Measurements from ENCODE around the gene RPL18A. TPM values are rescaled to one million over a fixed set of nuclear protein-coding genes. Genes with fewer than 3 reads are reported as not detected.

The RPL18A gene
- total RNA-seq = 2,028 and 2,084 TPM in 2 replicates

DNA sequence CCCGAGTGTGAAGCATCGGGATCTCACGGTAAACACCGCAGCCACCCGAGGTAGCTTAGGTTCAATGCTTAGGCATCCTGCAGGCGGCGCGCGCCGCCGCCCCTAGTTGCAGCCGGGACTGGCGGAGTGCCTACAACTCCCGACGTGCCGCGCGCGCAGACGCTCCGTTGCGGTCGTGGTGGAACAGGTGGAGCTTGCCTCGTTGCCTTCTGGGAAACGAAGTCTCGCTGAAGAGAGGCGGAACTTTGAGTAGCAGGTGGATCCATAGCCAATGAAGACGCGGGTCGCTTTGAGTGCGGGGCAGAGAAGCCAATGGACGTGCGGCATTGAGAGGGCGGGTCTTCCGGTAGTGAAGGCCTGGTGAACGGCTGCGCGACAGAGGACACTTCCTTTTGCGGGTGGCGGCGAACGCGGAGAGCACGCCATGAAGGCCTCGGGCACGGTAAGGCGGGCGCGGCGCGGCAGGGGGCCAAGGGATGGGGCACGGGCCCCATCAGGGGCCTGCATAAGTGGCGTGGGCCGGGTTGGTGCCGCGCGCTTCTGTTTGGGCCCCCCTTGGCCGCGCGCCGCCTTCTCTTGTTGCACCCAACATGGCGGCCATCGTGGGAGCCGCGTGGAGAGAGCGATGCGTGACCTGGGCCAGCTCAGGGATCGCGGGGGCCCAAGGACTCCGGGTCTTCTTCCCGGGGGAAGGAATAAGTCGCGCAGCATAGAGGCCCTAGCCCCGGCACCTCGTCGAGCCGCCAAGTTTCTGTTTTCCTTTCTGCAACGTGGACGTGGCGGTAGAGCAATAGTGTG is at the start of gene RPL18A:
Gene RPL18A (plus strand): TSS at position 378 of the 798 bp plus-strand sequence. CDS start 47 bp downstream, at position 425.
- intact Hi-C loops (cut with micrococcal nuclease) = loop anchor here (1.0 to 10.0 kb wide), 8 partner anchors 9 to 525 kb away; partner anchors contain the start of genes ANO8, GTPBP3, PIK3R2 and SLC27A1

DNA sequence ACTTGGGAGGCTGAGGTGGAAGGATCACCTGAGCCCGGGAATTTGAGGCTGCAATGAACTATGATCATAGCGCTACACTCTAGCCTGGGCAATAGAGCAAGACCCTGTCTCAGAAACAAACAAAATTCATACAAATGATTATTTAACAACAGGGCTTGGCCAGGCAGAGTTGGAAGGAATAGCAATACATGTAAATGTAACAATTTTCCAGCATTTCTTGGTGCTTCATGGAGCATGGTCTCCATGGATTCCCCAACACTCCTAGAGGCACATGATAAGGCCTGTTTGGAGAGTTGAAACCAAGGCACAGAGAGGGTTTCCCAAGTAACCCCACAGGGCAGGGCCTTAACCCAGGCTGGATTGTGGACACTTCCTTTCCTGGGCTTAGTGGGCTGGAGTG is 48.6 kb upstream of the RPL18A start:
- intact Hi-C loops (cut with micrococcal nuclease) = no loop called here

DNA sequence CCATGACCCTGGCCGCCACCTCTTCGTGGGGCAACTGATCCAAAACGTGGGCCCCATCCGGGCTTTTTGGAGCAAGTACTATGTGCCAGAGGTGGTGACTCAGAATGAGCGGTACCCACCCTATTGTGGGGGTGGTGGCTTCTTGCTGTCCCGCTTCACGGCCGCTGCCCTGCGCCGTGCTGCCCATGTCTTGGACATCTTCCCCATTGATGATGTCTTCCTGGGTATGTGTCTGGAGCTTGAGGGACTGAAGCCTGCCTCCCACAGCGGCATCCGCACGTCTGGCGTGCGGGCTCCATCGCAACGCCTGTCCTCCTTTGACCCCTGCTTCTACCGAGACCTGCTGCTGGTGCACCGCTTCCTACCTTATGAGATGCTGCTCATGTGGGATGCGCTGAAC is 48.0 kb upstream of the RPL18A start:
- intact Hi-C loops (cut with micrococcal nuclease) = no loop called here

DNA sequence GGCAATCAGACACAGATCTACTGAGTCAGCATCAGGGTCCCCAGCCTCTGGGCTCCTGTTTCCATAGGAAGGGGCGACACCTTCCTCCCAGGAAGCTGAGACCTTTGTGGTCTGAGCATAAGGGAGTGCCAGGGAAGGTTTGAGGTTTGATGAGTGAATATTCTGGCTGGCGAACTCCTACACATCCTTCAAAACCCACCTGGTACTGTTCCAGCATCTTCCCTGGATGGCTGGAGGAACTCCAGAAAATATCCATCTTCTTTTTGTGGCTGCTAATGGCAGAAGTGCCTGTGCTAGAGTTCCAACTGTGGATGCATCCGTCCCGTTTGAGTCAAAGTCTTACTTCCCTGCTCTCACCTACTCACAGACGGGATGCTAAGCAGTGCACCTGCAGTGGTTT is 47.6 kb upstream of the RPL18A start:
- intact Hi-C loops (cut with micrococcal nuclease) = no loop called here

DNA sequence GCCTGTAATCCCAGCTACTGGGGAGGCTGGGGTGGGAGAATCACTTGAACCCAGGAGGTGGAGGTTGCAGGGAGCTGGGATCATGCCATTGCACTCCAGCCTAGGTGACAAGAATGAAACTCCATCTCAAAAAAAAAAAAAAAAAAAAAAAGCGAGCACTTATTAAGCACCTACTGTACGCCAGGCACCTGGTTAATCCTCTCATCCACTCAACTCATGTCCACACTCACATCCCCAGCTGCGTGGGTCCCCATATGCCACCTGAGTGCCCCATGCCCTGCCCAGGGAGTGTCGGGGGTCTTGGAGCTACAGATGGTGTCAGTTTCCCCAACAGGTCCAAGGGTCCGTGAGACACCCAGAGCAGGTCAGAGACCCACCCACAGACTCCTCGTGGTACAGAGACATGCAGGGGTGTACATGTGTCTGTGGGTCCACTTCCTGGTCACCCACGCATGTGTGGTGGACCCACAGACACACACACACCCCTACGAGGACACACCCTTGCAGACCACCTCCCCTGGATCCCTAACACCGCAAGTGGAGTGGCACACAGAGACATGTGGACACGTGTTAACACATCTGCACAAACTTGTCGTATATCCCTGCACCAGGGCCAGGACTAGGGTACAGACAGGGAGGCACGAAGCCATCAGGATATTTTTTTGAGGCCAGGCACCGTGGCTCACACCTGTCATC is 41.9 kb upstream of the RPL18A start:
- intact Hi-C loops (cut with micrococcal nuclease) = no loop called here

DNA sequence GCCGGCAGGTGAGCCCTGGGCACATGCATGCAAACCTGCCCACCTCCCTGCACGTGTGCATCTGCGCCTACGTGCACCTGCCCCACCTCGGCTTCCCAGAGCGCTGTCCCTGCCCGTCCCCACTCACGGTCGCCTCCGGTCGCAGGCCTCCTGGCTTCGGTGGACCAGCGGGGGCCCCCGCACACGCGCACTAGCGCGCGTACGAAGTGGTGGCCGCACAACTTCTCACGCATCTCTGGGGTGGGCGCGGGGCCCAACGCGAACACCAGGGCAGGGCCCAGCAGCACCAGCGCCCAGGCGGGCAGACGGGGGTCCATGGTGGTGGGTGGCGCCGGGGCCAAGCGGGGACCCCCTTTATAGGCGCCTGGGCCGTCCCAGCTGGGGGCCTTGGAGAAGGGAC is 38.5 kb upstream of the RPL18A start, which contains the start of gene INSL3:
Gene INSL3 (minus strand): TSS at position 330 of the 400 bp plus-strand sequence. CDS start 13 bp downstream, at position 317.
- intact Hi-C loops (cut with micrococcal nuclease) = no loop called here

DNA sequence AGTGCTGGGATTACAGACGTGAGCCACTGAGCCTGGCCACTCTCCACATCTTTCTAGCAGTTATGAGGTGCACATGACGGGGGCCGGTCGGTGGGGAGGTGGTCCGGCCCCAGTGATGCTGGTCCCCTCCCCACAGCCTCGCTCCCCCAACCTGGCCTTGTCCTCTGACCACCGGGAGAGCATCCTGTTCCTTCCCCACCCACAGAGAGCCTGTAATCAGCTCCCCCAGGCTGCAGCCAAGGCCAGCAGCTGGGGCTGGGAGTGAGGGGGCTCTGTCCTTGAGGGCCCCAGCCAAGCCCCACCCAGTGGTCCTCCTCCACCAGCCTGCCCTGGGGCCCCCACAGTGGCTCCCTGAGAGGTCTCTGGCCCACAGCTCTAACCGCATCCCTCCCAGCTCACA is 35.4 kb upstream of the RPL18A start:
- intact Hi-C loops (cut with micrococcal nuclease) = no loop called here

DNA sequence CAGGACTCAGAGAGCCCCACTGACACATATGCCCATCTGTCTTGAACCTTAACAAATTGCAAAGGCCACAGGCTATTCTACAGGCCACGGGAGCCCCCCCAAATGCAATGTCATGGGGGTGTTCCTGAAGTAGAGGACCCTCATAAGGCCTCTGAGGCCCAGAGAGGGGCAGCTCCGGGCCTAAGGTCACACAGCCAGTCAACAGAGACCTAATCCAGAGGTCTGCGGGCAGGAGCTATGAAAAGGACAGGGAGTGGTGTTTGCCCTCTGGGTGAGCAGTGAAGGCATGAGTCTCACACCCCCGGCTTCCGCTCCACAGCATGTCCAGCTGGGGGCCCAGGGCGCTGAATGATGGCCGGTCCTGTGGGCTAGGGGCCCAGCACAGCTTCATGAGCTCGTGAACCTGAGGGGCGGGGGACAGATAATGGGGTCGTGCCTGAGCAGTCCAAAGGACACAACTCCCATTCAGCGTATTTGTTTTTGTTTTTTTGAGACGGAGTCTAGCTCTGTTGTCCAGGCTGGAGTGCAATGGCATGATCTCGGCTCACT is 33.1 kb upstream of the RPL18A start:
- intact Hi-C loops (cut with micrococcal nuclease) = no loop called here

DNA sequence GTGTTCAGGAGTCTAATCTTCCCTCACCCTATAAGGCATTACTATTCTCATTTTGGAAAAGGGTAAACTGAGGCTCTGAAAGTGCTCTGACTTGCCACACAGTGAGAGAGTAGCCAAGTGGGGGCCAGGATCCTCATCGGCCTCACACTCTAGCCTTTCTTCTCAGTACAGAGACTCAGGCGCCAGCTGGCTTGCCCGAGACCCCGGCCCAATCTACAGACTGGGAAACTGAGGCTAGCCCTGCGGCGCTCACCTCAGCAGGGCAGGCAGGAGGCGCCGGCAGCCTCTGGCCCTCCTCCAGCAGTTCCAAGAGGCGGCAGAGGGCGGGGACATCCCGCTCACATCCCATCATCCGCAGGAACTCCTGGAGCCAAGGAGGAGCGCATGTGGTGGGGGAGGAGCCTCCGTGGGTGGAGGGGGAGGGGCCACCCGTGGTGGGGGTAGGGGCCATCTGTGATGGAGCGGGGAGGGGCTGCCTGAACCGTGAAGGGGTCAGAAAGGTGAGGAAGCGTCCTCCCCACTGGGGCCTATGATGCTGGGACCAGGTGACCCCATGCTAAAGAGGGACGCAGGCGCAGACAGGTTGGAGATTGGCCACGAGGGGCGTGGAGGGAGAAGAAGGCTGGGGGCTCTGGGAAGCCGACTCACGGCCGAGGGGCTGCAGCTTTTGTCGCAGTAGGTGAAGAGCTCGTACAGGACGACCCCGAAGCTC is 29.7 kb upstream of the RPL18A start:
- intact Hi-C loops (cut with micrococcal nuclease) = loop anchor here (1.0 kb wide), 2 partner anchors 12 to 44 kb away; no protein-coding TSS in a partner anchor

DNA sequence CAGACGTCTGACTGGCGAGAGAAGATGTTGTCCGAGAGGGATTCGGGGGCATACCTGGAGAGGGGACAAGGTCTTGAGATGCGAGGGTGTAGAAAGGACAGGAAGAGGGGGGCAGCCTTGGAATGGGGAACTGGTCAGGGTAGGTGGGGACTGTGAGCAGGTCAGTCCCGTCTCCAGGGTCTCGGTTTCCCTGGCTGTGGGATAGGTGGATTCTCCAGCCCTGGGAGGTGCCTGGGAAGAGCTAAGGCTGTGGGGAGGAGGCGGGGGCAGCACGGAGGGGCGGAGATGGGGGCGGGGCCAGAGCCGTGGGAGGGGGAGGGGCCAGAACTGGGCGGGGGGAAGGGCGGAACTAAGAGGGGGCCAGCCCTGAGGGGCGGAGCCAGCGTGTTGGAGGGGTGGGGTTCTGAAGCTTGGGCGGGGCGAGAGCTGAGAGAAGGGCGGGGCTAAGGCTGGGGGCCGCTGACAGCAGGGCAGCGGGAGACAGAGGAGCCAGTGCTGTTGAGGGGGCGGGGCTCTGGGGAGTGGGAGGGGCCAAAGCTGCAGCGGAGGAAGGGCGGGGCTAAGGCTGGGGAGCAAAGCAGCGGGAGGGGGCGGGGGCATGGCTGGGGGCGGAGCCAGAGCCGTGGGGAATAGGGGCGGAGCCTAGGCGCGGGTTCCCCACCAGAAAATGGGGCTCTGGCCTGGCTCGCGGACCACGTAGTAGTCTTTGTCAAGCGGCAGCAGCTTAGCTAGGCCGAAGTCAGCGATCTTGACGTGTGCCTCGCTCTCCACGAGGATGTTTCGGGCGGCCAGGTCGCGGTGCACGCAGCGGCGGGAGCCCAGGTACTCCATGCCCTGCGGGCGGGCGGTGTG is 28.9 kb upstream of the RPL18A start:
- intact Hi-C loops (cut with micrococcal nuclease) = loop anchor here (1.0 kb wide), 2 partner anchors 12 to 44 kb away; no protein-coding TSS in a partner anchor

DNA sequence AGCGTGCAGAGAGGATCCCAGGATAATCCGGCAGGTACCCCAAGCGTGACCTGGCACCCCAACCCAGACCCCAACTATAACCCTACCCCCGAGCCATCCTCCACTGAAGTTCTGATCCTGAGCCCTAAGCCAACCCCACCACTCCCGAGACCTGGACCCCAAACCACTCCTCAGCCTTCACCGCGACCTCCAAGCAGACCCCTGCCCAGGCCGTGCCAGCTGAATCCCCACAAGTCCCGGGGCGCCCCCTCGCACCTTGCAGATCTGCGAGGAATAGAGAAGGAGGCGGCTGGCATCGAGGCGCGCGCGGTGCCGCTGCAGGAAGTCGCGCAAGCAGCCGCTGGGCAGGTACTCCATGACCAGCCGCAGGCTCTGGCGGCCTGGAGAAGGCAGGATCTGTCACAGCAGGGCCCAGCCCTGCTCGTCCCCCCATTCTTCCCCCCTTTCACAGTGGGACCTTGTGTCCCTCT is 28.3 kb upstream of the RPL18A start:
- intact Hi-C loops (cut with micrococcal nuclease) = no loop called here

DNA sequence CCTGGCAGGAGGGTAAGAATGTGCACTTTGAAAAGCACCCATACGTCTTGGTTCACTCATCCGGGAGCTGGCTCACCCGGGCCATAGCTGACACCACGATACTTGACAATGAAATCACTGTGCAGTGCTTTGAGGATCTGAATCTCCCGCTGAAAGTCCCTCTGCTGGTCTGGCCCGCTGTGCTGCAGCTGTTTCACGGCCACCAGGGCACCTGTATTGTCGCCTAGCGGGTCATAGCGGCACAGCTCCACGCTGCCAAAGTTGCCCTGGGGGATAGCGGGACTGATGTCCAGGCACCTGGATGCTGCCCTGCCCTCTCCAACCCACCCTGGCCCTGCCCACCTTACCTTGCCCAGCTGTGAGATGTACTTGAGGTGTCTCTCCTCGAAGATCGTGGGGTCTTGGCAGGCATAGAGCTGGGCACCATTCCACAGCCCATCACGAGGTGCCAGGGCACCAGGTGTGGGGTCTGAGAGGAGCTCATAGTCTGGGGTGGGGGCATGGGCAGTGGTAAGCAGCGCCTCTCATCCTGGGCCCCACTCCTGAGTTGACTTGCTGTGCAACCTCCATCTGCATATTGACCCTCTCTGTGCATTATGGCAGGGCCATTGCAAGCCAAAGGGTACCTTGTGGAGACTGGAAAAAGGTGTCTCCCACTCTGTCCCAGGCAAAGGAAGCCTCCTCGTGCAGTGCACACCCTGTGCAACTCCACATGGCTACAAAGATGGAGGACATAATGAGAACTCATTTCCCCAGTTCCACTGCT is 27.1 kb upstream of the RPL18A start:
- intact Hi-C loops (cut with micrococcal nuclease) = no loop called here

DNA sequence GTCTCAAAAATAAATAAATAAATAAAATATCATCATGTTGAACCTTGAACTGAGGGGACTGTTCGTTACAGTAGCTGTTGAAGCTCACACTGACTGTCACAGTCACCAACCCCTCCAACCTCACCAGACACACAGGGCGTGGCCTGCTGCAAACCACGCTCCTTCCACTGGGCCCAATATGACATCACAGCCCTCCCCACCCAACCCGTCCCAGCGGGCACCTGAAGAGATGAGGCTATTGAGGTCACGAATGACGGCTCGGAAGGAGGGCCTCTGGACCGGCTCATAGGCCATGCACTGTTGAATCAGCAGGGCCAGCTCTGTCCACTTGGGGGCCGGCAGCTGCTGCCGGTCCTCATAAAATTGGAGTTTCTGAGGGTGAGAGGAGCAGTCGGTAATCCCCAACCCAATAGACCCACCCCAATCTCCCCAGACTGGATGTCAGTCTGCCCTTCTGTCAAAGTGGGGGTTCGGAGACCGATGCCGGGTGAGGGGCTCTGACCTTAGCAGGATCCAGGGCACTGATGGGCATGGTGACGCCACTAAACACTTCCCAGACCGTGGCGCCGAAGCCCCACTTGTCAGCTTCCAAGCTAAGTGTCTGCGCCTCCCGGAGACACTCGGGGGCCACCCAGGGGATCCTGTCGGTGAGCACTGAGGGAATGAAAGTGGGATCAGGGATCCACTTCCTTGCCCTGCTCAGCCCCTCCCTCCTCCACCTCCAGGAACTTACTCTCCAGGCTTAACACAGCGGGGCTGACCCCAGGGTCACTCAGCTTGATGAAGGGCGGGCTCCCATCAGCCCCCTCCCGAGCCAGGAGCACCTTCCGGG is 25.1 kb upstream of the RPL18A start:
- intact Hi-C loops (cut with micrococcal nuclease) = no loop called here

DNA sequence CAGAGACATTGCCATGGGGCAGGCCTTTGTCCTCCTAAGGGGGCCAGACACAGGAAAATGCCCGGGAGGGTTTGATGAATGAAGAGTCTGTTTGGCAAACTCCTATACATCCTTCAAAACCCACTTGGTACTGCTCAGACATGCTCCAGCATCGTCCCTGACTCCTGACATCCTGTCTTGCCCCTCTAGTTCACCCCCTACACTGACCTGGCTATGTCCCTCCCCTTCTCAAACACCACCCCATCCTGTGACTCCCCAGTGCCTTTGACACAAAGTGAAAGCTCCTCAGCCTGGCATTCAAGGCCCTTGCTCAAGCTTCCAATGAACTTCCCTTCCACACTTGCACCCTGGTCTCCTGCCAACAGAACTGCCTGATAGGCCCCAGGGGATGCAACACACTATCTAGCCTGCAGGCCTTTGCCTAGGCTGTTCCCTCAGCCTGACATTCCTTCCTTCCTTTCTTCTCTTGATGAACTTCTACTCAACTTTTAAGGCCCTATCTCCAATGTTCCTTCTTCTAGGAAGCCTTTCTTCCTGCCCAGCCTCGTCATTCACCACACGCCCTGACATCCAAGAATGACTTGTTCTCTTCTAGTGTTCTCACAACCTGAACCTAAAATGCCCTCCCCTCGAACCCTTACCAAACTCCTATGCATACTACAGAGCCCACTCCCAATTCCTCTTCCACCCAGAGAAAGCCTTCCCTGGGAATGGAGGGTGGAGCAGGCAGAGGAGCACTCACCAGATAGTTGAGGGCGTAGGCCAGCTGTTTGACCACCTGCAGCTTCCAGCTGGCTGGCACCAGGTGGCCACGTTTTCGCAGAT is 24.3 kb upstream of the RPL18A start:
- intact Hi-C loops (cut with micrococcal nuclease) = no loop called here

DNA sequence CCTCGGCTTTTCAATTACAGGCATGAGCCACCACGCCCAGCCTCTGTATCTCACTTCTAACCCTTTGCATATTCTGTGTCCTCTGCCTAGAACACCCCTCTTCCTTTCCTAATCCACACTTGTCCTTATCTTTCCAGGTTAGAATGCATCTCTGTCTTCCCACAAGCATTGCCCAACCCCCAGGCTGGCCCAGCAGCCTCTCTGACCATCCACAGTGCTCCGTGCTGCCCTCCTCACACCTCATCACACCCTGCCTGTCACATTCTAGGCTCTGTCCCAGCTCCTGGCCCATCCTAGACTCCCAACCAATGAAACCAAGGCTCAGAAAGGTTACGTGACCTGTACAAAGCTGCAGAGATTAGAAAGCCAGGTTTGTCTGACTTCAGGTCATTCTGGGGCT is 23.2 kb upstream of the RPL18A start:
- intact Hi-C loops (cut with micrococcal nuclease) = no loop called here

DNA sequence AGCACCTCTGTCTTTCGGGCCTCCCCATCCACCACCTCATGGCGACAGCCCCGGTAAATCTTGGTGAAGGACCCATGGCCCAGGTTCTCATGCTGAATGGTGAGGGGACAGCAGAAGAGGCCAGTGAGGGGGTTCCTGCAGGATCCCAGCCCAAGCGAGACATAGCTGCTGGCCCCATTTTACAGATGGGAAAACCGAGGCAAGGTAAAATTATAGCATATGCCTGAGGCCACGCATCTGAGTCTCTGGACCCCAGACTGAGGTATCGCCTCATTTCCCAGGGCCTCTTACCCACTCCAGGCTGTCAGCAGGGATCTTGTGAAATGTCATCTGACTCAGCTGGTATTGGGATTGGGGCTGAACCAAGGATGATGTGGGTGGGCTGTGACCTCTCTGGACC is 21.7 kb upstream of the RPL18A start:
- intact Hi-C loops (cut with micrococcal nuclease) = no loop called here

DNA sequence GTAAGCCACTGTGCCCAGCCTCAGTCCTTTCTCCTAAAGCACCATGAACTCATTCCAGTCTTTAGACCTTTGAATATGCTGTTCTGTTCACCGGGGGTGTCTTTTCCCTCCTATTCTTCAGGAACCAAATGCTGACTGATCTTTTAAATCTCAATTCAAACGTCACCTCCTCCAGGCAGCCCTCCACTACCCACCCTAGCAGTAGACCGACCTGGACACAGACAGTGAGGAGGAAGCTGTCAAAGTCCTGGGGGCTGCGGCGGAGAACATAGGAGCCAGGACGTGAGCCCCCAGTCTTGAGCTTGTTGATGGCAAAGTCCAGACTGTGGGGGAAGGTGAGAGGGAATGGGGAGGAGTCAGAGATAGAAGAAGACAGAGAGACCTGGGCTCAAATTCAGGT is 19.7 kb upstream of the RPL18A start:
- intact Hi-C loops (cut with micrococcal nuclease) = no loop called here

DNA sequence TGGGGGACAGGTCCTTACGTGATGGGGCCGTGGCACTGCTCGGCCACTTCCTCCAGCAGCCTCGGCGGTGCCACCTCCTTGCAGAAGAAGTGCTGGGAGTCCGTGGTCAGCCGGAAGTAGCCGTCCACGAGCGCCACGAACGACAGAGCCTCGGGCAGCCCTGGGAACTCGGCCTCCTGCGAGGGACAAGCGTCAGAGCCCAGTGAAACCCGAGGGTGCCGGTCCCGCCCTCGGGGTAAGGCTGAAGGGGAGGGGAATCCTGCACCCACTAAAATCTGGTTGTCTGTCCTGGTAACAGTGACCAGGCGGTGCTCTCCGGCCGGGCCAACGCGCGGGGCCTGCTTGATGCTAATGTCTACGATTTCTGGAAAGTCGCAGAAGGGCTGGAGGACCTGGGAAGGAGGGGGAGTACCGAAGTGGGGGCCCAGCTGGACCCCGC is 18.3 kb upstream of the RPL18A start:
- intact Hi-C loops (cut with micrococcal nuclease) = no loop called here

Measured in T-helper 1 cell treated with Interleukin-12 subunit alpha and Interleukin-12 subunit beta and Interleukin-4 antibody, amounts not matched to agents 30 ng/mL and 1 ng/mL, for 36 hours (primary cell).